ENCODE data around the gene ERG. TPM values are rescaled to one million over a fixed set of nuclear protein-coding genes. Genes with fewer than 3 reads are reported as not detected.

ERG gene
- total RNA-seq, 1 experiment from 2014 or later, result 4.5 TPM

DNA sequence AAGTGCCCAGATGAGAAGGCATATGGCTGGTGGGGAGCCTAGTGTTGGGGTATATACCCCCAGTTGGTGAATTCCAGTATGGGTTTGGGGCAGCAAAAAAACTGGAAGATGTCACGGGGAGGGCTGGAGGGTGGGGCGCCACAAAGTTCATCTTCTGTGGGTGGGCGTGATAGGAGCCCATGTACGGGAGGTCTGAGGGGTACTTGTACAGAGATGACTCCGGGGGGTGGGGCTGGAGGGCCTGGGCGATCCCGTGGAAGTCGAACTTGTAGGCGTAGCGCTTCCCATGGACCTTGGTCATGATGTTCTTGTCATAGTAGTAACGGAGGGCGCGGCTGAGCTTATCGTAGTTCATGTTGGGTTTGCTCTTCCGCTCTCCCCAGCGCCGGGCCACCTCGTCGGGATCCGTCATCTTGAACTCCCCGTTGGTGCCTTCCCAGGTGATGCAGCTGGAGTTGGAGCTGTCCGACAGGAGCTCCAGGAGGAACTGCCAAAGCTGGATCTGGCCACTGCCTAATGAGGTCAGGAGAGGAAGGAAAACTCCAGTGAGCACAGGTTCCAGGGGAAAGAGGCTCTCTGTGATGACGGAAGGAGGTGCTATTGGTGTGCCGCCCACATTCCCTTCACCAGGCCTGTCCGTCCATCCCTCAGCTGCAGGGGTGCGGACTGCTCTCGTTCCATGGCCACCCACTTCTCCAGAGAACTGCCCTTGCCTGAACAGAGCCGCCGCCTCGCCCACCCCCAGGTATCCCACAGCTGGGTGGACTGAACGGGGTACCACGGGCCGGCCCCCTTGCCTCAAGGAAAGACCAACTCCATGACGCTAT is 114.7 kb downstream of the ERG start:
- POLR2A ChIA-PET, result no interaction called here
- peaks cover 8% of the 10 kb centered on the region; the same call in 1 of the 2 replicates for H3K4me1 Mint-ChIP-seq
- no peaks in the 10 kb centered on the region for H3K9me3 Mint-ChIP-seq

DNA sequence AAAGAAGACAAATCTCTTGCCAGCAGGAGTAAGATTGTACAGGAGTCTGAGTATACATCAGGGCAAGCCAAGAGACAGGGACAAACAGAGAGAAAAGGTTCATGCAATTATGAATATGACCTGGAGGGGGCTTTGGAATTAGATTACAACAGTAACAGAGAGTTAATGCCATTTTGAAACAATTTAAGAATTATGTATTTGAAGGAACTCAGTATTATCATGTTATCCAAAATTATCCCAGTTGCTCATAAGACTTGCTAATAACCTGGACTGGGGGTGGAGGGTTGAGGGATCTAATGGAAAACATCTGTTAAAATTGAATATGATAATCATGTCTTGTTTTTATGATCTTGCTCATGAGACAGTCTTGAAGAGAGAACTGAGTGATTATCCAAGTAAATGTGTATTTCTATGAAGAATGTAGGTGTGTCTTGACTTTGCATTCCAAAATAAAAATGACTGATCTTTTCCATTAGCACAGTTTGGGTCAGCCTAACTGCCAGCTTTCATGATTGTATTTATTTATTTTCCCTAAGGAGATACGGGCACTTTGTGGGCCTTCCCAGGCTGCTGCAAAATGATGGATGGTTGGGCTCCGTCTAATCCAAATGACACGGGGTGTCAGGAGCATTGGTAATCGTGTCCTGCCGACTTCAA is 117.7 kb downstream of the ERG start:
- CTCF ChIA-PET, result interaction anchor here (1.1 kb wide), 1 partner anchor 92 kb away, joined by 3 read pairs; no protein-coding TSS in a partner anchor
- no peak for TF ChIP-seq FOXJ3 (CRISPR knock-in tag; IDR thresholded peaks at IDR 0.05; ENCODE audit: borderline replicate concordance)
- H3K4me3 Mint-ChIP-seq, result no peak overlapping the region
- no peak for DNase-seq (ENCODE audit: low spot score)
- H3K27ac Mint-ChIP-seq, result no peak overlapping the region
- POLR2A ChIA-PET, result no interaction called here
- H3K36me3 Mint-ChIP-seq, result no peaks in the 10 kb centered on the region
- peaks cover 8% of the 10 kb centered on the region for H3K9me3 Mint-ChIP-seq
- ATAC-seq, result no peak
- H3K27me3 Mint-ChIP-seq (ENCODE audit: low read depth), result no peaks in the 10 kb centered on the region
- H3K4me1 Mint-ChIP-seq, result peaks cover 8% of the 10 kb centered on the region; the same call in 1 of the 2 replicates

More for the DNA sequence above, 114.7 kb downstream of the ERG start:
- no peak overlapping the region for H3K4me3 Mint-ChIP-seq
- TF ChIP-seq IRF2 (CRISPR knock-in tag; IDR thresholded peaks at IDR 0.05; ENCODE audit: borderline replicate concordance, low read depth) (no peak), TEAD4 (CRISPR knock-in tag; IDR thresholded peaks at IDR 0.05) (no peak), HMGA2 (CRISPR knock-in tag; IDR thresholded peaks at IDR 0.05) (no peak), NR2C2 (CRISPR knock-in tag; IDR thresholded peaks at IDR 0.05) (no peak), ZNF396 (CRISPR knock-in tag; IDR thresholded peaks at IDR 0.05; ENCODE audit: borderline replicate concordance) (no peak), SMAD3 (CRISPR knock-in tag; IDR thresholded peaks at IDR 0.05; ENCODE audit: borderline replicate concordance) (no peak), TP53 (CRISPR knock-in tag; IDR thresholded peaks at IDR 0.05) (no peak), SP1 (CRISPR knock-in tag; conservative IDR thresholded peaks at IDR 0.05) (no peak), ZNF121 (CRISPR knock-in tag; IDR thresholded peaks at IDR 0.05) (no peak)
- TF ChIP-seq, protein P1, sequence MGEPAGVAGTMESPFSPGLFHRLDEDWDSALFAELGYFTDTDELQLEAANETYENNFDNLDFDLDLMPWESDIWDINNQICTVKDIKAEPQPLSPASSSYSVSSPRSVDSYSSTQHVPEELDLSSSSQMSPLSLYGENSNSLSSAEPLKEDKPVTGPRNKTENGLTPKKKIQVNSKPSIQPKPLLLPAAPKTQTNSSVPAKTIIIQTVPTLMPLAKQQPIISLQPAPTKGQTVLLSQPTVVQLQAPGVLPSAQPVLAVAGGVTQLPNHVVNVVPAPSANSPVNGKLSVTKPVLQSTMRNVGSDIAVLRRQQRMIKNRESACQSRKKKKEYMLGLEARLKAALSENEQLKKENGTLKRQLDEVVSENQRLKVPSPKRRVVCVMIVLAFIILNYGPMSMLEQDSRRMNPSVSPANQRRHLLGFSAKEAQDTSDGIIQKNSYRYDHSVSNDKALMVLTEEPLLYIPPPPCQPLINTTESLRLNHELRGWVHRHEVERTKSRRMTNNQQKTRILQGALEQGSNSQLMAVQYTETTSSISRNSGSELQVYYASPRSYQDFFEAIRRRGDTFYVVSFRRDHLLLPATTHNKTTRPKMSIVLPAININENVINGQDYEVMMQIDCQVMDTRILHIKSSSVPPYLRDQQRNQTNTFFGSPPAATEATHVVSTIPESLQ (CRISPR knock-in tag; IDR thresholded peaks at IDR 0.05), result no peak
- TF ChIP-seq, protein P2, sequence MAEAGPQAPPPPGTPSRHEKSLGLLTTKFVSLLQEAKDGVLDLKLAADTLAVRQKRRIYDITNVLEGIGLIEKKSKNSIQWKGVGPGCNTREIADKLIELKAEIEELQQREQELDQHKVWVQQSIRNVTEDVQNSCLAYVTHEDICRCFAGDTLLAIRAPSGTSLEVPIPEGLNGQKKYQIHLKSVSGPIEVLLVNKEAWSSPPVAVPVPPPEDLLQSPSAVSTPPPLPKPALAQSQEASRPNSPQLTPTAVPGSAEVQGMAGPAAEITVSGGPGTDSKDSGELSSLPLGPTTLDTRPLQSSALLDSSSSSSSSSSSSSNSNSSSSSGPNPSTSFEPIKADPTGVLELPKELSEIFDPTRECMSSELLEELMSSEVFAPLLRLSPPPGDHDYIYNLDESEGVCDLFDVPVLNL (CRISPR knock-in tag; IDR thresholded peaks at IDR 0.05; ENCODE audit: borderline replicate concordance, low read depth), result no peak
- TF ChIP-seq, protein P3, sequence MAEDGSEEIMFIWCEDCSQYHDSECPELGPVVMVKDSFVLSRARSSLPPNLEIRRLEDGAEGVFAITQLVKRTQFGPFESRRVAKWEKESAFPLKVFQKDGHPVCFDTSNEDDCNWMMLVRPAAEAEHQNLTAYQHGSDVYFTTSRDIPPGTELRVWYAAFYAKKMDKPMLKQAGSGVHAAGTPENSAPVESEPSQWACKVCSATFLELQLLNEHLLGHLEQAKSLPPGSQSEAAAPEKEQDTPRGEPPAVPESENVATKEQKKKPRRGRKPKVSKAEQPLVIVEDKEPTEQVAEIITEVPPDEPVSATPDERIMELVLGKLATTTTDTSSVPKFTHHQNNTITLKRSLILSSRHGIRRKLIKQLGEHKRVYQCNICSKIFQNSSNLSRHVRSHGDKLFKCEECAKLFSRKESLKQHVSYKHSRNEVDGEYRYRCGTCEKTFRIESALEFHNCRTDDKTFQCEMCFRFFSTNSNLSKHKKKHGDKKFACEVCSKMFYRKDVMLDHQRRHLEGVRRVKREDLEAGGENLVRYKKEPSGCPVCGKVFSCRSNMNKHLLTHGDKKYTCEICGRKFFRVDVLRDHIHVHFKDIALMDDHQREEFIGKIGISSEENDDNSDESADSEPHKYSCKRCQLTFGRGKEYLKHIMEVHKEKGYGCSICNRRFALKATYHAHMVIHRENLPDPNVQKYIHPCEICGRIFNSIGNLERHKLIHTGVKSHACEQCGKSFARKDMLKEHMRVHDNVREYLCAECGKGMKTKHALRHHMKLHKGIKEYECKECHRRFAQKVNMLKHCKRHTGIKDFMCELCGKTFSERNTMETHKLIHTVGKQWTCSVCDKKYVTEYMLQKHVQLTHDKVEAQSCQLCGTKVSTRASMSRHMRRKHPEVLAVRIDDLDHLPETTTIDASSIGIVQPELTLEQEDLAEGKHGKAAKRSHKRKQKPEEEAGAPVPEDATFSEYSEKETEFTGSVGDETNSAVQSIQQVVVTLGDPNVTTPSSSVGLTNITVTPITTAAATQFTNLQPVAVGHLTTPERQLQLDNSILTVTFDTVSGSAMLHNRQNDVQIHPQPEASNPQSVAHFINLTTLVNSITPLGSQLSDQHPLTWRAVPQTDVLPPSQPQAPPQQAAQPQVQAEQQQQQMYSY (CRISPR knock-in tag; IDR thresholded peaks at IDR 0.05), result no peak
- TF ChIP-seq, protein P4, sequence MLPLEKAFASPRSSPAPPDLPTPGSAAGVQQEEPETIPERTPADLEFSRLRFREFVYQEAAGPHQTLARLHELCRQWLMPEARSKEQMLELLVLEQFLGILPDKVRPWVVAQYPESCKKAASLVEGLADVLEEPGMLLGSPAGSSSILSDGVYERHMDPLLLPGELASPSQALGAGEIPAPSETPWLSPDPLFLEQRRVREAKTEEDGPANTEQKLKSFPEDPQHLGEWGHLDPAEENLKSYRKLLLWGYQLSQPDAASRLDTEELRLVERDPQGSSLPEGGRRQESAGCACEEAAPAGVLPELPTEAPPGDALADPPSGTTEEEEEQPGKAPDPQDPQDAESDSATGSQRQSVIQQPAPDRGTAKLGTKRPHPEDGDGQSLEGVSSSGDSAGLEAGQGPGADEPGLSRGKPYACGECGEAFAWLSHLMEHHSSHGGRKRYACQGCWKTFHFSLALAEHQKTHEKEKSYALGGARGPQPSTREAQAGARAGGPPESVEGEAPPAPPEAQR (CRISPR knock-in tag; IDR thresholded peaks at IDR 0.05), result no peak
- ATAC-seq, result no peak
- DNase-seq (ENCODE audit: low spot score), result no peak
- no peak overlapping the region for H3K27ac Mint-ChIP-seq
- H3K27me3 Mint-ChIP-seq (ENCODE audit: low read depth), result no peaks in the 10 kb centered on the region
- CTCF ChIA-PET, result no interaction called here
- no peaks in the 10 kb centered on the region for H3K36me3 Mint-ChIP-seq

All from WTC11 (cell line).